GM23338 (cell line): ENCODE measurements around the gene SAMD4A.

Experiments used
- CREB1 ChIP-seq: fragments of 250-450 bp; sonication (Bioruptor Pico); IDR thresholded peaks from 2 replicates; pipeline ENCODE4 v1.5.0; 2020; ENCODE audit warnings: low read depth, mild to moderate bottlenecking, moderate library complexity
- CTCF ChIP-seq, 2 experiments: fragments of 200-600 bp in 1 of 2; sonication (generic) in 1 of 2; conservative IDR thresholded peaks; 2 replicates each; pipeline versions ENCODE4 v1.5.1 to v1.6.1; 2016 to 2017; ENCODE audit warnings: antibody characterized with exemption in 2 of 2, low read depth in 2 of 2, mild to moderate bottlenecking in 2 of 2, moderate library complexity in 1 of 2
- EZH2 ChIP-seq: fragments of 200-600 bp; sonication (generic); IDR thresholded peaks from one replicate; pipeline ENCODE4 v1.8.0; 2017; ENCODE audit warnings: antibody characterized with exemption, mild to moderate bottlenecking, low read depth; ENCODE audit not compliant: unreplicated experiment
- EZH2phosphoT487 ChIP-seq: fragments of 200-600 bp; sonication (generic); IDR thresholded peaks from one replicate; pipeline ENCODE4 v1.8.1; 2018; ENCODE audit warnings: antibody characterized with exemption; ENCODE audit not compliant: unreplicated experiment
- JUNB ChIP-seq: IDR thresholded peaks from one replicate; pipeline ENCODE4 v1.6.1; 2016; ENCODE audit warnings: antibody characterized with exemption; ENCODE audit not compliant: unreplicated experiment
- POLR2AphosphoS5 ChIP-seq: IDR thresholded peaks from 2 replicates; pipeline ENCODE4 v1.6.1; 2016; ENCODE audit warnings: antibody characterized with exemption, low read depth
- REST ChIP-seq: IDR thresholded peaks from one replicate; pipeline ENCODE4 v1.6.1; 2018; ENCODE audit warnings: antibody characterized with exemption; ENCODE audit not compliant: unreplicated experiment
- STAT1 ChIP-seq: IDR thresholded peaks from one replicate; pipeline ENCODE4 v1.6.1; 2016; ENCODE audit warnings: antibody characterized with exemption; ENCODE audit not compliant: unreplicated experiment
- ZNF114 ChIP-seq: fragments of 250-450 bp; sonication (Bioruptor Pico); IDR thresholded peaks from 2 replicates; pipeline ENCODE4 v1.5.0; 2020; ENCODE audit warnings: mild to moderate bottlenecking, moderate library complexity
- ZNF331 ChIP-seq: fragments of 250-450 bp; sonication (Bioruptor Pico); IDR thresholded peaks from 2 replicates; pipeline ENCODE4 v1.5.0; 2020; ENCODE audit warnings: low read depth, mild to moderate bottlenecking, moderate library complexity

GRCh38 chr14:54711312-54711711, 144.4 kb downstream of the SAMD4A start:
- TF ChIP-seq CTCF (conservative IDR thresholded peaks at IDR 0.05; ENCODE audit: low read depth in 2 of 2), result no peak
- no peak for TF ChIP-seq POLR2AphosphoS5
- no peak for TF ChIP-seq EZH2
- TF ChIP-seq JUNB, result no peak
- no peak for TF ChIP-seq REST
- no peak for TF ChIP-seq EZH2phosphoT487
- no peak for TF ChIP-seq STAT1
- TF ChIP-seq CREB1 (CRISPR knock-in tag), result no peak
- TF ChIP-seq ZNF114 (CRISPR knock-in tag), result no peak
- no peak for TF ChIP-seq ZNF331 (CRISPR knock-in tag)
